ENCODE data around the gene GDNF. TPM values are rescaled to one million over a fixed set of nuclear protein-coding genes. Genes with fewer than 3 reads are reported as not detected.
"Not testable (repeated sequence)": the region's sequence is repeated elsewhere in the genome, so short reads cannot be mapped to it uniquely, and the experiment has no call there.

GDNF gene
- total RNA-seq, 1 experiment from 2014 or later: not detected

- no peak for ATAC-seq
- no peak for DNase-seq (ENCODE audit: low read depth, low spot score)
- Histone ChIP-seq H3K27ac (ENCODE audit: low read length) (no peak overlapping the region), H3K4me1 (ENCODE audit: control insufficient read depth, insufficient read depth, low read length) (no peaks in the 10 kb centered on the region), H3K9me3 (ENCODE audit: control insufficient read depth, insufficient read depth, low read depth, low read length) (no peaks in the 10 kb centered on the region), H3K27me3 (ENCODE audit: control insufficient read depth, insufficient read depth, low read length) (no peaks in the 10 kb centered on the region; the same call in 1 of the 2 replicates), H3K36me3 (ENCODE audit: control insufficient read depth, insufficient read depth, low read length) (no peaks in the 10 kb centered on the region), H3K4me3 (ENCODE audit: low read depth in 2 of 2, low read length in 2 of 2) (no peak overlapping the region)
- TF ChIP-seq TCF7L2 (IDR thresholded peaks at IDR 0.05; ENCODE audit: low read depth, low read length) (no peak), SIN3A (IDR thresholded peaks at IDR 0.05; ENCODE audit: borderline replicate concordance, insufficient read depth, low read depth, low read length) (no peak), REST (IDR thresholded peaks at IDR 0.05; ENCODE audit: insufficient read depth in 1 of 2, low read depth in 2 of 2, low read length in 1 of 2) (no peak), CTCF (IDR thresholded peaks at IDR 0.05) (no peak), POLR2AphosphoS5 (IDR thresholded peaks at IDR 0.05; ENCODE audit: low read depth, low read length) (no peak)
- in situ Hi-C loops (cut with HindIII; ENCODE audit: low pct_unique_long_range_greater_than_20kb, low sequenced_read_pairs): no loop called here
- ChIA-PET POLR2A (no interaction called here), CTCF (no interaction called here)
- BruUV-seq (replicated peaks): no TSS peak
- intact Hi-C loops (cut with micrococcal nuclease; ENCODE audit: unreplicated experiment): no loop called here
Observed at GRCh38 chr5:37801521-37801920, 38.3 kb downstream of the GDNF start.

- Histone ChIP-seq H3K4me3 (ENCODE audit: low read depth in 2 of 2, low read length in 2 of 2) (no peak overlapping the region), H3K27ac (ENCODE audit: low read length) (no peak overlapping the region), H3K4me1 (ENCODE audit: control insufficient read depth, insufficient read depth, low read length) (no peaks in the 10 kb centered on the region), H3K27me3 (ENCODE audit: control insufficient read depth, insufficient read depth, low read length) (no peaks in the 10 kb centered on the region; the same call in 1 of the 2 replicates), H3K36me3 (ENCODE audit: control insufficient read depth, insufficient read depth, low read length) (no peaks in the 10 kb centered on the region), H3K9me3 (ENCODE audit: control insufficient read depth, insufficient read depth, low read depth, low read length) (no peaks in the 10 kb centered on the region)
- DNase-seq (ENCODE audit: low read depth, low spot score) (no peak), ATAC-seq (no peak)
- intact Hi-C loops (cut with micrococcal nuclease; ENCODE audit: unreplicated experiment): no loop called here
- in situ Hi-C loops (cut with HindIII; ENCODE audit: low pct_unique_long_range_greater_than_20kb, low sequenced_read_pairs): no loop called here
- no TSS peak for BruUV-seq (replicated peaks)
- CTCF ChIA-PET: no interaction called here
- TF ChIP-seq REST (IDR thresholded peaks at IDR 0.05; ENCODE audit: insufficient read depth in 1 of 2, low read depth in 2 of 2, low read length in 1 of 2): no peak
- TF ChIP-seq SIN3A (IDR thresholded peaks at IDR 0.05; ENCODE audit: borderline replicate concordance, insufficient read depth, low read depth, low read length): no peak
- TF ChIP-seq CTCF (IDR thresholded peaks at IDR 0.05): no peak
- no peak for TF ChIP-seq TCF7L2 (IDR thresholded peaks at IDR 0.05; ENCODE audit: low read depth, low read length)
- TF ChIP-seq POLR2AphosphoS5 (IDR thresholded peaks at IDR 0.05; ENCODE audit: low read depth, low read length): no peak
- POLR2A ChIA-PET: interaction anchor here (0.7 kb wide), 1 partner anchor 421 kb away, joined by 3 read pairs; the partner anchor contains the start of gene WDR70
Observed at GRCh38 chr5:37799865-37800421, 39.9 kb downstream of the GDNF start.

- in situ Hi-C loops (cut with HindIII; ENCODE audit: low pct_unique_long_range_greater_than_20kb, low sequenced_read_pairs); CTCF ChIA-PET; DNase-seq (ENCODE audit: low read depth, low spot score); ATAC-seq; intact Hi-C loops (cut with micrococcal nuclease; ENCODE audit: unreplicated experiment); H3K9me3 ChIP-seq (ENCODE audit: control insufficient read depth, insufficient read depth, low read depth, low read length); H3K27ac ChIP-seq (ENCODE audit: low read length); H3K4me3 ChIP-seq (ENCODE audit: low read depth in 2 of 2, low read length in 2 of 2); BruUV-seq (replicated peaks); POLR2A ChIA-PET; H3K27me3 ChIP-seq (ENCODE audit: control insufficient read depth, insufficient read depth, low read length); H3K36me3 ChIP-seq (ENCODE audit: control insufficient read depth, insufficient read depth, low read length); H3K4me1 ChIP-seq (ENCODE audit: control insufficient read depth, insufficient read depth, low read length): not testable (repeated sequence)
Observed at GRCh38 chr5:37796435-37796834, 43.4 kb downstream of the GDNF start.

Data from Panc1 (cell line).